Right lobe of liver (tissue), 6 donors: Measurements from ENCODE around the gene SPPL3. TPM values are rescaled to one million over a fixed set of nuclear protein-coding genes. Genes with fewer than 3 reads are reported as not detected.

Experiments
- ATAC-seq, 4 donors: fragments of 200-7000 bp; cut with Tn5 transposase; one replicate each; pipeline ENCODE4 v1.9.1; 2020; ENCODE audit warnings: mild to moderate bottlenecking in 4 of 4, moderate library complexity in 4 of 4
- DNase-seq, 3 donors: peaks; one replicate each; pipeline ENCODE4 v3.0.0-alpha.2; 2020
- H3K27ac ChIP-seq, 3 donors: fragments of 200-600 bp; one replicate each; pipeline ENCODE4 v1.8.0; 2022
- H3K27me3 ChIP-seq, 2 donors: fragments of 200-600 bp; one replicate each; pipeline ENCODE4 v1.8.0; 2022
- H3K36me3 ChIP-seq, 4 donors: fragments of 200-600 bp; sonication (generic) in 1 of 4; one replicate each; pipeline versions ENCODE4 v1.5.1 to v1.8.0; 2017 to 2022; ENCODE audit warnings: control low read depth in 1 of 4
- H3K4me1 ChIP-seq, 4 donors: fragments of 200-600 bp; sonication (generic) in 1 of 4; one replicate each; pipeline versions ENCODE4 v1.5.1 to v1.8.0; 2017 to 2022; ENCODE audit warnings: control low read depth in 1 of 4
- H3K4me3 ChIP-seq, 3 donors: fragments of 200-600 bp; one replicate each; pipeline ENCODE4 v1.8.0; 2022
- H3K9me3 ChIP-seq, 4 donors: fragments of 200-600 bp; sonication (generic) in 1 of 4; one replicate each; pipeline versions ENCODE4 v1.5.1 to v1.8.0; 2017 to 2022; ENCODE audit warnings: control low read depth in 1 of 4
- POLR2A ChIP-seq: fragments of 450-650 bp; IDR thresholded peaks from one replicate; pipeline ENCODE4 v1.6.1; 2017; ENCODE audit warnings: antibody characterized with exemption, mild to moderate bottlenecking
- WGBS: methylation state at CpG from one replicate; pipeline ENCODE4 v1.1.6; 2018; ENCODE audit warnings: low coverage, low lambda C conversion rate; ENCODE audit not compliant: insufficient coverage; ENCODE audit errors: missing lambda C conversion rate; 5-methylcytosine and 5-hydroxymethylcytosine counted together
- intact Hi-C, 2 donors: fragments of 100-400 bp; cut with DNase I; formaldehyde crosslinking; loops; one replicate each; pipeline versions ENCODE4 v1.11.2 to v1.14.1; 2022
- total RNA-seq, 6 experiments: library from RNA; depleted of rRNA in 2 of 6; stranded (reverse); fragments of >200 nt in 2 of 6; fragmentation: NEBNext Ultra II Directional in 3 of 6; extraction: Animal tissue kit (Norgen Biotek cat#: 25700) in 3 of 6; gene quantifications; one replicate each; pipeline versions ENCODE4 v1.1.0 to v1.2.4, GENCODE V29; 2016 to 2023
- TF ChIP-seq, protein P1 (sequence below), 4 donors: fragments of 200-600 bp in 3 of 4; fragments of 450-650 bp in 1 of 4; IDR thresholded peaks; one replicate each; pipeline versions ENCODE4 v1.5.1 to v1.8.0; 2016 to 2022; ENCODE audit warnings: antibody characterized with exemption in 4 of 4, mild to moderate bottlenecking in 2 of 4
- donor health status: DM: no; HTN: yes; CAD: no.
- donor health status: DM: no; HTN: no; CAD: no.
- donor health status: DM: no; HTN: no; CAD: no.
- donor health status: DM: no; HTN: yes; CAD: no.
- donor health status: DM: no; HTN: yes; CAD: no.

The SPPL3 gene
- total RNA-seq, 6 experiments from 2014 or later, result 10.7 to 26.6 (median 16.9) TPM

GRCh38 chr12:120909633-120910298 is 5.6 kb upstream of the SPPL3 start:
- 63% methylated on average over 5 of the region's 5 CpGs for WGBS
- ATAC-seq (no peak), DNase-seq (no peak)
- H3K36me3 ChIP-seq, result no peaks in the 10 kb centered on the region
- no peaks in the 10 kb centered on the region for H3K27me3 ChIP-seq
- no peak for TF ChIP-seq POLR2A
- TF ChIP-seq, protein P1, sequence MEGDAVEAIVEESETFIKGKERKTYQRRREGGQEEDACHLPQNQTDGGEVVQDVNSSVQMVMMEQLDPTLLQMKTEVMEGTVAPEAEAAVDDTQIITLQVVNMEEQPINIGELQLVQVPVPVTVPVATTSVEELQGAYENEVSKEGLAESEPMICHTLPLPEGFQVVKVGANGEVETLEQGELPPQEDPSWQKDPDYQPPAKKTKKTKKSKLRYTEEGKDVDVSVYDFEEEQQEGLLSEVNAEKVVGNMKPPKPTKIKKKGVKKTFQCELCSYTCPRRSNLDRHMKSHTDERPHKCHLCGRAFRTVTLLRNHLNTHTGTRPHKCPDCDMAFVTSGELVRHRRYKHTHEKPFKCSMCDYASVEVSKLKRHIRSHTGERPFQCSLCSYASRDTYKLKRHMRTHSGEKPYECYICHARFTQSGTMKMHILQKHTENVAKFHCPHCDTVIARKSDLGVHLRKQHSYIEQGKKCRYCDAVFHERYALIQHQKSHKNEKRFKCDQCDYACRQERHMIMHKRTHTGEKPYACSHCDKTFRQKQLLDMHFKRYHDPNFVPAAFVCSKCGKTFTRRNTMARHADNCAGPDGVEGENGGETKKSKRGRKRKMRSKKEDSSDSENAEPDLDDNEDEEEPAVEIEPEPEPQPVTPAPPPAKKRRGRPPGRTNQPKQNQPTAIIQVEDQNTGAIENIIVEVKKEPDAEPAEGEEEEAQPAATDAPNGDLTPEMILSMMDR (IDR thresholded peaks at IDR 0.05), result no peak
- intact Hi-C loops, result no loop called here
- H3K27ac ChIP-seq, result no peak overlapping the region
- H3K9me3 ChIP-seq, result no peaks in the 10 kb centered on the region
- H3K4me3 ChIP-seq, result no peak overlapping the region
- H3K4me1 ChIP-seq, result no peaks in the 10 kb centered on the region

DNA sequence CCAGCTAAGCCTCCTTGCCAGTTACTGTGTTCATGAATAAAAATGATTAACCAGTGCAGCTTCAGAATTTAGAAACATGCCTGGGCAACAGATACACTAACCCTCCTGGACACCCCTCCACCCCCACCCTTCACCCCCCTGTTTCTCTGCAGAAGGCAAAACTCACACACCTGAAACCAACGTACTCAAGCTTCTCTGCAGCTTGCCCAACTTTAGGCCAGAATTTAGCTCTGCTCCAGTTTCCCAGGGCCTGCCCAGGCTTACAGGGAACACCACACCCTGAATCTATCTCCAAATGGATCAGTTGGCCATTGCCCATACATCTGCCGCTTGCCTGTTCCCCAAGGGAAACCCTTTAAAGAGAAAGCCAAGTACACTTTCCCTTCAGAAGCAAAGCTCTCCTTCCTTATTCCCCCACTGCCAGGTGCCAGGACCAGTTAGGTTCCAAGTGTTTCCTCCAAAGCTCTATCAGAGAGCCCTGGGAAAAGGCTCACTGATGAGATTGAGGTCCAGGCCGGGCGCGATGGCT is 1.8 kb upstream of the SPPL3 start:
- ATAC-seq (no peak), DNase-seq (no peak)
- WGBS, result 100% methylated on average over 1 of the region's 5 CpGs
- Histone ChIP-seq H3K4me1 (peaks cover 0 to 13% (median 0%) of the 10 kb centered on the region in 4 donors), H3K27me3 (no peaks in the 10 kb centered on the region), H3K27ac (no peak overlapping the region), H3K9me3 (no peaks in the 10 kb centered on the region), H3K4me3 (no peak overlapping the region), H3K36me3 (no peaks in the 10 kb centered on the region)
- intact Hi-C loops, result no loop called here
- TF ChIP-seq, protein P1 (IDR thresholded peaks at IDR 0.05), result no peak
- no peak for TF ChIP-seq POLR2A

DNA sequence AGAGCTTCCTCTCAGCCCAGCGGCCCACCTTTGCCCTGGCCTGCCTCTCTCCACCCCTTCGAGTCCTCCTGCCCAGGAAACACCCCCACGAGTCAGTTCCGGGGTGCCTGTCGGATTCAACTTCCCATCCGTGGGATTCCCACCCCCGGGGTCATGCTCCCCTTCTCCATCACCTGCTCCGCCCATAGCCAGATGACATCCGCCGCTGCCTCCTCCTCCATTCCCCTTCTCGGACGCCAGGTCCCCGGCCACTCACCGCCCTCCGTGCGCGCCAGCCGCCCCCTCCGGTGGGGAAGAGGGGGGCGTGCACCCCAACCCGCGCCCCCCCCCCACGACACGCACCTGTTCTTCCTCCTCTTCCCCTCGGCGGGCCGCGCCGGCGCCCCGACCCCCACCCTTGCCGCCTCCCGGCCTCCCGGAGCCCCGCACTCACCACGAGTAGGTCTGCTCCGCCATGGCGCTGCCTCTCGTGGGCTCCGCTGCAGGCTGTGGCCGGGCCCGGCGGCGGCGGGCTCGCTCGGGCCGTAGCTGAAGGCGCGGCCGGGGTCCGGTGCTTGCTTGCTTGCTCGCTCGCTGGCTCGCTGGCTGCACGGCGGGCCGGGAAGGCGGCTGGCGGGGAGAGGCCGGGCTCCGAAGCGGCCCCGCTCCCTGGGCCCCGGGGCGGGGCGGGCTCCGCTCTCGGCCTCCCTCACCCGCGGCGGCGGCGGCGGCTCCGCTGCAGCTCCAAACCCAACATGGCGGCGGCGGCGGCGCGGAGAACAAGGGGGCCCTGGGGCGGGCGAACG is 554 bp downstream of the SPPL3 start:
- Histone ChIP-seq H3K9me3 (no peaks in the 10 kb centered on the region), H3K4me3 (peak overlapping the region; percentile 77 to 95 (median 82)), H3K36me3 (no peaks in the 10 kb centered on the region), H3K27ac (peak overlapping the region; percentile 70 to 89 (median 79)), H3K4me1 (peaks cover 0 to 13% (median 0%) of the 10 kb centered on the region in 4 donors), H3K27me3 (no peaks in the 10 kb centered on the region)
- TF ChIP-seq, protein P1 (IDR thresholded peaks at IDR 0.05), result no peak
- TF ChIP-seq POLR2A, result peak; percentile 39
- ATAC-seq, result peak; percentile 69 to 81 (median 76)
- DNase-seq, result peak; percentile 86 to 89 (median 86)
- WGBS, result under 1% methylated on average over 27 of the region's 85 CpGs
- intact Hi-C loops, result no loop called here

DNA sequence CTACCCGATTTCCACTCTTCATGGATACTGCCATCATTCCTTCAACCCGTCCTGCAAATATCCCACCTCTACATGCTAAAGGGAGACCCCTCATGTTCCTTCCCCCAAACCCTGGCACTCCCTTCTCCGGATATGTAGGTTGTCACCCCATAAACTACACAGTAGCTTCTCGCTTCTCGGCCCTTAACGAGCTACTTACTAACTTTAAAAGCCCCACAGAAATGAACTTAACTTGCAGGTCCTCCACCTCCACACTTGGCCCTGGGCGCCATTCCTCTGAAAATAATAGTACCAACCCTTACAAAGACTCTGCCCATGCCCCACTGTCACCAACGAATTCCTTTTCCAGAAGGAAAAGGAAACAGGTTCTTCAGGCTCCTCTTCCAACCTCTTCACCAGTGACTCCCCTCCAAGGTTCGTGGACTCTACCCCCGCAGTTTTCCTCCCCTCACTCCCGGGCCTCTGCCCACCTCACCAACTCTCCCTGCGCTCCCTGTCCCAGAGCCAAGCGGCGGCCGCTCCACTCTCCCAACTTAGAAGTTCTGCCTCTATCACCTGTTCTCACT is 1.2 kb downstream of the SPPL3 start:
- no peaks in the 10 kb centered on the region for H3K9me3 ChIP-seq
- no peak for ATAC-seq
- H3K27ac ChIP-seq, result peak overlapping the region in 1 of 3 donors; percentile 89
- TF ChIP-seq, protein P1 (IDR thresholded peaks at IDR 0.05), result no peak
- TF ChIP-seq POLR2A, result no peak
- no peak for DNase-seq
- peaks cover 0 to 13% (median 0%) of the 10 kb centered on the region in 4 donors for H3K4me1 ChIP-seq
- 4% methylated on average over 15 of the region's 15 CpGs for WGBS
- H3K27me3 ChIP-seq, result no peaks in the 10 kb centered on the region
- H3K4me3 ChIP-seq, result peak overlapping the region; percentile 77 to 95 (median 82)
- H3K36me3 ChIP-seq, result no peaks in the 10 kb centered on the region
- intact Hi-C loops, result no loop called here
